Fibroblast of mammary gland (primary cell): ENCODE data around the gene RC3H2.

Experiments used
- DNase-seq: peaks from one replicate; pipeline ENCODE4 v3.0.0-alpha.2; 2010; ENCODE audit warnings: low read depth
- H3K4me3 ChIP-seq: 2 replicates; pipeline ENCODE4 v1.5.1; 2011; ENCODE audit warnings: low read depth, mild to moderate bottlenecking, low read length, moderate library complexity; ENCODE audit not compliant: control insufficient read depth
- CTCF ChIP-seq: conservative IDR thresholded peaks from 2 replicates; pipeline ENCODE4 v1.5.1; 2011; ENCODE audit warnings: low read depth, low read length, inconsistent platforms; ENCODE audit not compliant: control insufficient read depth, insufficient read depth

The RC3H2 gene

GRCh38 chr9:122819791-122820489 lies 85.2 kb downstream of the RC3H2 start:
- H3K4me3 ChIP-seq: no peak overlapping the region
- TF ChIP-seq CTCF: no peak
- no peak for DNase-seq

- no peak for TF ChIP-seq CTCF
- peak; percentile 27 for DNase-seq
- H3K4me3 ChIP-seq: no peak overlapping the region
These were observed 85.8 kb downstream of the RC3H2 start for GRCh38 chr9:122819326-122819725.

- no peak overlapping the region for H3K4me3 ChIP-seq
- DNase-seq: no peak
- no peak for TF ChIP-seq CTCF
These were observed 88.8 kb downstream of the RC3H2 start for GRCh38 chr9:122816163-122816867.

GRCh38 chr9:122815544-122815943 lies 89.6 kb downstream of the RC3H2 start:
- no peak overlapping the region for H3K4me3 ChIP-seq
- peak; percentile 10 for DNase-seq
- TF ChIP-seq CTCF: no peak

- no peak for DNase-seq
- H3K4me3 ChIP-seq: no peak overlapping the region
- TF ChIP-seq CTCF: no peak
These were observed 90.6 kb downstream of the RC3H2 start for GRCh38 chr9:122814545-122814944.

GRCh38 chr9:122812736-122813135 lies 92.4 kb downstream of the RC3H2 start:
- DNase-seq: no peak
- no peak overlapping the region for H3K4me3 ChIP-seq
- no peak for TF ChIP-seq CTCF
